Measurements from ENCODE around the gene CEP128. TPM values are rescaled to one million over a fixed set of nuclear protein-coding genes. Genes with fewer than 3 reads are reported as not detected.

The CEP128 gene
- total and polyA plus RNA-seq, 8 donors = 4.8 to 10.1 (median 7.5) TPM

DNA sequence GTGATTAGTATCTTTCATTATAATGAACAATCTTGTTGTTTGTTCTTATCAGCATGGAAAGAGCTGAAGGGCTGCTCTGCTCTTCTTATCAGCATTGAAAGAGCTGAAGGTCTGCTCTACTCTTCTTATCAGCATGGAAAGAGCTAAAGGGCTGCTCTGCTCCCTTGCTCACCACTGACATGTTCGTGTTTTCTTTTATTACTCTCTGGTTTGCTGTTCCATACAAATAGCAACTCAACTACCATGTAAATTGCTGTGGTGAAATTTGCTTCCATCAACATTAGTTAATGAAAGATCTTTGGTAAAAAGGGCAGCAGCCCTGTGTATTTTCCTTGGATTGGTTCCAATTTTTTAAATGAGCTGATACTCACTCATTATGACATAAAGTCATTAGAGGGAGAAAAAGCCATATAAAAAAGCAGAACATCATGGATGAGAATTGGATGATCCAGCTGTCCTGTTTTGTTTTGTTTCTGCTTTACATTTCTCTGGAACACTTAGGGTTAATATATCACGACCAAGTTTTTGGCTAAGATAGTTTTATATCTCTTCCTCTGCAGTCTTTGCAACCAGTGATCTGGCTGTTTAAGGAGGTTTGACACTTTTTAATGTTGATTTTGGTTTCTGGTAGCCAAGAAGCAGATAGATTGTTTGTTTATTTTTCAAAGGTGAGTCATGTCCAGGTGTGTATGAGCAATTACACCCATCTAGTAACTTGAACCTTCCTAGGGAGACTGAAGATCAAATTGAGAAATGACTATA, 356.6 kb downstream of the CEP128 start:
- Histone ChIP-seq H3K9me3 (no peaks in the 10 kb centered on the region), H3K4me1 (no peaks in the 10 kb centered on the region), H3K27me3 (no peaks in the 10 kb centered on the region), H3K27ac (no peak overlapping the region), H3K4me3 (no peak overlapping the region), H3K36me3 (no peaks in the 10 kb centered on the region)
- intact Hi-C loops (cut with DNase I) = no loop called here
- ATAC-seq = peak; percentile 62
- DNase-seq = no peak
- TF ChIP-seq, protein P1, sequence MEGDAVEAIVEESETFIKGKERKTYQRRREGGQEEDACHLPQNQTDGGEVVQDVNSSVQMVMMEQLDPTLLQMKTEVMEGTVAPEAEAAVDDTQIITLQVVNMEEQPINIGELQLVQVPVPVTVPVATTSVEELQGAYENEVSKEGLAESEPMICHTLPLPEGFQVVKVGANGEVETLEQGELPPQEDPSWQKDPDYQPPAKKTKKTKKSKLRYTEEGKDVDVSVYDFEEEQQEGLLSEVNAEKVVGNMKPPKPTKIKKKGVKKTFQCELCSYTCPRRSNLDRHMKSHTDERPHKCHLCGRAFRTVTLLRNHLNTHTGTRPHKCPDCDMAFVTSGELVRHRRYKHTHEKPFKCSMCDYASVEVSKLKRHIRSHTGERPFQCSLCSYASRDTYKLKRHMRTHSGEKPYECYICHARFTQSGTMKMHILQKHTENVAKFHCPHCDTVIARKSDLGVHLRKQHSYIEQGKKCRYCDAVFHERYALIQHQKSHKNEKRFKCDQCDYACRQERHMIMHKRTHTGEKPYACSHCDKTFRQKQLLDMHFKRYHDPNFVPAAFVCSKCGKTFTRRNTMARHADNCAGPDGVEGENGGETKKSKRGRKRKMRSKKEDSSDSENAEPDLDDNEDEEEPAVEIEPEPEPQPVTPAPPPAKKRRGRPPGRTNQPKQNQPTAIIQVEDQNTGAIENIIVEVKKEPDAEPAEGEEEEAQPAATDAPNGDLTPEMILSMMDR (IDR thresholded peaks at IDR 0.05) = no peak

DNA sequence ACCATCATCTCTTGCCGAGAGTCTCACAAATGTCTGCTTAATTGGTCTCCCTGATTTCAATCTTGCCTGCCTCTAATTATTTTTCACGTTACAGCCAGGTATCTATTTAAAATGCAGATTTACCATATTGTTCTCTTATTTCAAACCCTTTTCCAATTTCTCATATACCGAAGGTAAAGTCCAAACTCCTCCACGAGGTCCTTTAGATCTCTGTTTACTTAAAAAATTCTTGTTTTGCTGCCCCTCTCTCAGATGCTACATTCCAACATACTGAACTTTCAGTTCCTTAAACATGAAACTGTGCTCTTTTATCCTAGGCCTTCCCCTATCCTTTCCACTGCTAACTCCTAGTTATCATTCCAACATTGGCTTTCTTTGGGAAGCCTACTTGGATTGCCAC, 363.9 kb downstream of the CEP128 start:
- TF ChIP-seq, protein P1 (IDR thresholded peaks at IDR 0.05) = no peak
- H3K27ac ChIP-seq = no peak overlapping the region
- H3K4me1 ChIP-seq = no peaks in the 10 kb centered on the region
- H3K27me3 ChIP-seq = no peaks in the 10 kb centered on the region
- H3K9me3 ChIP-seq = no peaks in the 10 kb centered on the region
- intact Hi-C loops (cut with DNase I) = no loop called here
- ATAC-seq = no peak
- H3K4me3 ChIP-seq = no peak overlapping the region
- no peaks in the 10 kb centered on the region for H3K36me3 ChIP-seq
- no peak for DNase-seq

DNA sequence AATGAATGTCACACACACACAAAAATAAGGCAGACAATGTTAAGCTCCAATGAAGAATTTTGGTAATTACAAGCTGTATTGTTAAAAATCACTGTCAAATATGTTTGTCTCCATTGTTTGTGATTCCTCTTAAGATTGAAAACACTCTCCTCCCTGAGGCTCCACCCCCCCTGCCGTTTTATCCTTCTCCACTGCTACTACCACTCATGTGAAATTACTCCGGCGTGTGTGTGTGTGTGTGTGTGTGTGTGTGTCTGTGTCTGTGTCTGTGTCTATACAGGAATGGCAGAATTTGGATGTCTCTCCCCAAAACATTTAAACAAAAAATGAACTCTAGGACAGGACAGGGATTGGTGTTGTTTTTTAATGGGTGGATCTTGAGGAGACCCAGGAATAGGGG, 365.1 kb downstream of the CEP128 start:
- H3K9me3 ChIP-seq = no peaks in the 10 kb centered on the region
- TF ChIP-seq, protein P1 (IDR thresholded peaks at IDR 0.05) = no peak
- ATAC-seq (no peak), DNase-seq (no peak)
- H3K36me3 ChIP-seq = no peaks in the 10 kb centered on the region
- H3K4me3 ChIP-seq = no peak overlapping the region
- no peaks in the 10 kb centered on the region for H3K4me1 ChIP-seq
- no peaks in the 10 kb centered on the region for H3K27me3 ChIP-seq
- no peak overlapping the region for H3K27ac ChIP-seq
- intact Hi-C loops (cut with DNase I) = no loop called here

- intact Hi-C loops (cut with DNase I) = no loop called here
- Histone ChIP-seq H3K4me3 (no peak overlapping the region), H3K9me3 (no peaks in the 10 kb centered on the region), H3K4me1 (no peaks in the 10 kb centered on the region), H3K27me3 (no peaks in the 10 kb centered on the region), H3K36me3 (no peaks in the 10 kb centered on the region), H3K27ac (no peak overlapping the region)
- TF ChIP-seq, protein P1 (IDR thresholded peaks at IDR 0.05) = no peak
- DNase-seq (no peak), ATAC-seq (no peak)
Measured at GRCh38 chr14:80575763-80576162, 365.8 kb downstream of the CEP128 start.

DNA sequence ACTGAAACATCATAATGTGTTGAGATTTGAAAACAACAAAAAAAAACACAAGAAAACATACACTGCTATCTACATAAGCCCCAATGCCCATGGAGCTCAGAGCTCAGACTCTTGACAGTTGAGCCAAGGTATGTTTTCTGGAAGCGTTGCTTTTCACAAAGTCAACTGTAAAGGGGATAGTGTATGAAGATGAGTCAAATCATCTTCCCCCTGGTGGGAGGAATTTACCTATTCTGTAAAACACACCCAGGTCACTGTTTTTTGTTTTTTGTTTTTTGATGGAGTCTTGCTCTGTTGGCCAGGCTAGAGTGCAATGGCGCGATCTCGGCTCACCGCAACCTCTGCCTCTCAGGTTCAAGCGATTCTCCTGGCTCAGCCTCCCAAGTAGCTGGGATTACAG, 368.9 kb downstream of the CEP128 start:
- DNase-seq = no peak
- H3K9me3 ChIP-seq = no peaks in the 10 kb centered on the region
- intact Hi-C loops (cut with DNase I) = no loop called here
- ATAC-seq = no peak
- no peaks in the 10 kb centered on the region for H3K4me1 ChIP-seq
- no peaks in the 10 kb centered on the region for H3K36me3 ChIP-seq
- no peaks in the 10 kb centered on the region for H3K27me3 ChIP-seq
- TF ChIP-seq, protein P1 (IDR thresholded peaks at IDR 0.05) = no peak
- no peak overlapping the region for H3K4me3 ChIP-seq
- no peak overlapping the region for H3K27ac ChIP-seq
